HEK293T (cell line): ENCODE results near the gene ADAMTSL2.

Source experiments
- CTCF ChIA-PET: fragments of 350-600 bp; formaldehyde crosslinking; extraction: SDS; loops from one replicate; lab custom pipeline; 2021; ENCODE audit warnings: antibody characterized with exemption, inconsistent platforms; lab: Yijun Ruan, JAX
- POLR2A ChIA-PET: fragments of 350-600 bp; formaldehyde crosslinking; extraction: SDS; loops from one replicate; lab custom pipeline; 2020; ENCODE audit warnings: antibody characterized with exemption, inconsistent platforms; lab: Yijun Ruan, JAX
- DNase-seq: peaks from one replicate; pipeline ENCODE4 v3.0.0; 2012; ENCODE audit warnings: mixed read lengths; ENCODE audit errors: extremely low spot score
- ARNT ChIP-seq: fragments of 450-650 bp; IDR thresholded peaks from 2 replicates; pipeline ENCODE4 v1.6.1; 2017; ENCODE audit warnings: mild to moderate bottlenecking
- BHLHE40 ChIP-seq: fragments of 450-650 bp; IDR thresholded peaks from 2 replicates; pipeline ENCODE4 v1.6.1; 2016; ENCODE audit warnings: mild to moderate bottlenecking, moderate library complexity, borderline replicate concordance
- CTBP1 ChIP-seq: fragments of 450-650 bp; IDR thresholded peaks from 2 replicates; pipeline ENCODE4 v1.6.1; 2016; ENCODE audit warnings: borderline replicate concordance
- ELF4 ChIP-seq: fragments of 450-650 bp; IDR thresholded peaks from 2 replicates; pipeline ENCODE4 v1.6.1; 2017; ENCODE audit warnings: antibody characterized with exemption
- FOXA1 ChIP-seq: fragments of 450-650 bp; IDR thresholded peaks from 2 replicates; pipeline ENCODE4 v1.6.1; 2016; ENCODE audit warnings: mild to moderate bottlenecking
- FOXK2 ChIP-seq: fragments of 450-650 bp; IDR thresholded peaks from 2 replicates; pipeline ENCODE4 v1.6.1; 2016; ENCODE audit warnings: mild to moderate bottlenecking
- FOXM1 ChIP-seq: fragments of 450-650 bp; IDR thresholded peaks from 2 replicates; pipeline ENCODE4 v1.6.1; 2017; ENCODE audit warnings: mild to moderate bottlenecking, borderline replicate concordance
- HDGF ChIP-seq: fragments of 450-650 bp; IDR thresholded peaks from 2 replicates; pipeline ENCODE4 v1.6.1; 2017; ENCODE audit warnings: antibody characterized with exemption, borderline replicate concordance
- L3MBTL2 ChIP-seq: fragments of 450-650 bp; conservative IDR thresholded peaks from 2 replicates; pipeline ENCODE4 v1.6.1; 2016; ENCODE audit warnings: mild to moderate bottlenecking
- LEF1 ChIP-seq: fragments of 450-650 bp; IDR thresholded peaks from 2 replicates; pipeline ENCODE4 v1.6.1; 2017; ENCODE audit warnings: mild to moderate bottlenecking, borderline replicate concordance
- NFRKB ChIP-seq: fragments of 450-650 bp; IDR thresholded peaks from 2 replicates; pipeline ENCODE4 v1.6.1; 2016; ENCODE audit warnings: mild to moderate bottlenecking, moderate library complexity
- PKNOX1 ChIP-seq: fragments of 450-650 bp; IDR thresholded peaks from 2 replicates; pipeline ENCODE4 v1.6.1; 2016
- SP1 ChIP-seq: fragments of 450-650 bp; IDR thresholded peaks from 2 replicates; pipeline ENCODE4 v1.6.1; 2017
- SUZ12 ChIP-seq: fragments of 450-650 bp; IDR thresholded peaks from 2 replicates; pipeline ENCODE4 v1.6.1; 2016; ENCODE audit warnings: mild to moderate bottlenecking
- TARDBP ChIP-seq: fragments of 450-650 bp; IDR thresholded peaks from 2 replicates; pipeline ENCODE4 v1.6.1; 2016
- ZNF384 ChIP-seq: fragments of 450-650 bp; IDR thresholded peaks from 2 replicates; pipeline ENCODE4 v1.6.1; 2016

The ADAMTSL2 gene

GRCh38 chr9:133584559-133585476 lies 50.3 kb downstream of the ADAMTSL2 start:
- peak; percentile 52 for DNase-seq
- TF ChIP-seq PKNOX1 (0 out of 2 replicates have a peak, but pooled peaks have one; percentile 11), TARDBP (no peak)
- ChIA-PET POLR2A (no interaction called here), CTCF (interaction anchor here (0.7 kb wide), 1 partner anchor 36 kb away, joined by 3 read pairs; no protein-coding TSS in a partner anchor)

GRCh38 chr9:133585481-133586351 lies 51.2 kb downstream of the ADAMTSL2 start:
- peak; percentile 26 for DNase-seq
- CTCF ChIA-PET: no interaction called here
- POLR2A ChIA-PET: no interaction called here
- no peak; the same call in 1 of the 2 replicates for TF ChIP-seq HDGF
- no peak for TF ChIP-seq ARNT
- no peak for TF ChIP-seq FOXM1
- TF ChIP-seq CTBP1: no peak
- TF ChIP-seq FOXK2: no peak
- TF ChIP-seq SP1: no peak
- no peak for TF ChIP-seq ZNF384
- no peak for TF ChIP-seq NFRKB
- TF ChIP-seq TARDBP: no peak
- TF ChIP-seq BHLHE40: no peak
- no peak for TF ChIP-seq FOXA1
- no peak for TF ChIP-seq LEF1
- no peak for TF ChIP-seq SUZ12
- no peak for TF ChIP-seq ELF4
- TF ChIP-seq L3MBTL2: no peak

- no peak for DNase-seq
- ChIA-PET CTCF (no interaction called here), POLR2A (no interaction called here)
- TF ChIP-seq SUZ12: no peak
- TF ChIP-seq NFRKB: no peak
- TF ChIP-seq TARDBP: no peak
- TF ChIP-seq SP1: no peak
- TF ChIP-seq FOXK2: no peak
- TF ChIP-seq ZNF384: no peak
- no peak for TF ChIP-seq L3MBTL2
- no peak for TF ChIP-seq CTBP1
- no peak for TF ChIP-seq PKNOX1
- TF ChIP-seq ARNT: no peak
- TF ChIP-seq ELF4: no peak
- no peak for TF ChIP-seq FOXA1
Observed at GRCh38 chr9:133587051-133587450, 52.5 kb downstream of the ADAMTSL2 start.

GRCh38 chr9:133587466-133587865 lies 53.0 kb downstream of the ADAMTSL2 start:
- no peak for TF ChIP-seq LEF1
- TF ChIP-seq ARNT: no peak
- no peak for TF ChIP-seq HDGF
- no peak for TF ChIP-seq FOXM1
- TF ChIP-seq FOXA1: no peak
- no peak for TF ChIP-seq NFRKB
- no peak for TF ChIP-seq CTBP1
- no peak for TF ChIP-seq L3MBTL2
- no peak for TF ChIP-seq SP1
- TF ChIP-seq FOXK2: no peak
- no peak for TF ChIP-seq ELF4
- no peak for TF ChIP-seq SUZ12
- TF ChIP-seq PKNOX1: no peak
- no peak for TF ChIP-seq TARDBP
- TF ChIP-seq BHLHE40: no peak
- no peak for TF ChIP-seq ZNF384
- POLR2A ChIA-PET: no interaction called here
- CTCF ChIA-PET: no interaction called here
- DNase-seq: no peak

- DNase-seq: peak; percentile 57
- TF ChIP-seq ARNT (no peak), CTBP1 (no peak), FOXM1 (no peak), HDGF (no peak), FOXK2 (no peak), SP1 (no peak), PKNOX1 (no peak), BHLHE40 (no peak), ELF4 (no peak)
- ChIA-PET POLR2A (no interaction called here), CTCF (no interaction called here)
Observed at GRCh38 chr9:133589454-133590227, 55.1 kb downstream of the ADAMTSL2 start.
